ENCODE data around the gene BRD4. TPM values are rescaled to one million over a fixed set of nuclear protein-coding genes. Genes with fewer than 3 reads are reported as not detected.

The BRD4 gene
- total and polyA plus RNA-seq, 2 of the 13 experiments (the other 11 are each of a cell fraction or from before 2014, with no cell fraction given) = 10.5 to 11.4 TPM

GRCh38 chr19:15358918-15359317 is 26.6 kb upstream of the BRD4 start:
- no peaks in the 10 kb centered on the region; a peak in 1 of 5 replicates for H3K27me3 ChIP-seq (ENCODE audit: control insufficient read depth in 1 of 2, insufficient read depth in 2 of 2, low read length in 2 of 2)
- no peak overlapping the region for H2AFZ ChIP-seq (ENCODE audit: low read length)
- in situ Hi-C loops (cut with HindIII; ENCODE audit: extremely low pct_ligation_motif_present, low pct_unique_long_range_greater_than_20kb) (no loop called here), intact Hi-C loops (cut with micrococcal nuclease; ENCODE audit: unreplicated experiment) (no loop called here)
- DNase-seq (ENCODE audit: low spot score) = no peak
- TF ChIP-seq POLR2G (IDR thresholded peaks at IDR 0.05; ENCODE audit: low read depth, low read length) (peak; percentile 9; the same call in 1 of the 2 replicates), ZNF430 (CRISPR knock-in tag; IDR thresholded peaks at IDR 0.05) (no peak)
- H3K9ac ChIP-seq (ENCODE audit: insufficient read depth, low read depth, low read length) = no peak overlapping the region
- no peak overlapping the region for H3K4me3 ChIP-seq (replicated peaks in 1 of 3; ENCODE audit: insufficient read depth in 1 of 3, low read depth in 2 of 3, low read length in 3 of 3)
- H3K4me2 ChIP-seq (ENCODE audit: low read depth, low read length) = no peak overlapping the region
- H3K79me2 ChIP-seq (ENCODE audit: insufficient read depth, low read length) = no peaks in the 10 kb centered on the region
- ChIA-PET CTCF (ENCODE audit: low intra/inter-chr PET ratio, low total read pairs) (no interaction called here), POLR2A (interaction anchor here (0.9 to 2.9 kb wide), 3 partner anchors 8 to 62 kb away, joined by 4 to 9 read pairs (median 4); no protein-coding TSS in a partner anchor)
- H3K36me3 ChIP-seq (replicated peaks in 1 of 2; ENCODE audit: control insufficient read depth in 1 of 2, insufficient read depth in 2 of 2, low read length in 2 of 2) = peaks cover 38 to 59% of the 10 kb centered on the region in 2 experiments
- WGBS (ENCODE audit: low lambda C conversion rate) = 99% methylated on average over 3 of the region's 3 CpGs
- no peak for FAIRE-seq
- no peaks in the 10 kb centered on the region for H3K9me3 ChIP-seq (ENCODE audit: low read length)
- ATAC-seq = no peak
- no peaks in the 10 kb centered on the region for H4K20me1 ChIP-seq (ENCODE audit: insufficient read depth, low read length)
- no peaks in the 10 kb centered on the region for H3K4me1 ChIP-seq (ENCODE audit: insufficient read depth, low read length)
- no peak overlapping the region for H3K27ac ChIP-seq (ENCODE audit: extremely low read length, insufficient read depth, low read length)
- no TSS peak for BruUV-seq (replicated peaks)

GRCh38 chr19:15357906-15358305 is 25.6 kb upstream of the BRD4 start:
- 100% methylated on average over 4 of the region's 4 CpGs for WGBS (ENCODE audit: low lambda C conversion rate)
- ChIA-PET POLR2A (interaction anchor here (1.2 to 2.9 kb wide), 2 partner anchors 20 to 22 kb away, joined by 3 to 9 read pairs; partner anchors contain the start of gene AKAP8), CTCF (ENCODE audit: low intra/inter-chr PET ratio, low total read pairs) (no interaction called here)
- Histone ChIP-seq H2AFZ (ENCODE audit: low read length) (no peak overlapping the region), H3K9ac (ENCODE audit: insufficient read depth, low read depth, low read length) (no peak overlapping the region), H3K9me3 (ENCODE audit: low read length) (no peaks in the 10 kb centered on the region), H3K36me3 (replicated peaks in 1 of 2; ENCODE audit: control insufficient read depth in 1 of 2, insufficient read depth in 2 of 2, low read length in 2 of 2) (peaks cover 40 to 63% of the 10 kb centered on the region in 2 experiments), H4K20me1 (ENCODE audit: insufficient read depth, low read length) (no peaks in the 10 kb centered on the region), H3K27ac (ENCODE audit: extremely low read length, insufficient read depth, low read length) (no peak overlapping the region), H3K79me2 (ENCODE audit: insufficient read depth, low read length) (no peaks in the 10 kb centered on the region), H3K4me2 (ENCODE audit: low read depth, low read length) (no peak overlapping the region), H3K4me3 (replicated peaks in 1 of 3; ENCODE audit: insufficient read depth in 1 of 3, low read depth in 2 of 3, low read length in 3 of 3) (no peak overlapping the region), H3K4me1 (ENCODE audit: insufficient read depth, low read length) (no peaks in the 10 kb centered on the region), H3K27me3 (ENCODE audit: control insufficient read depth in 1 of 2, insufficient read depth in 2 of 2, low read length in 2 of 2) (no peaks in the 10 kb centered on the region; a peak in 1 of 5 replicates)
- TF ChIP-seq EEA1 (CRISPR knock-in tag; IDR thresholded peaks at IDR 0.05; ENCODE audit: borderline replicate concordance) (no peak), ZNF460 (CRISPR knock-in tag; IDR thresholded peaks at IDR 0.05; ENCODE audit: borderline replicate concordance) (0 out of 2 replicates have a peak, but pooled peaks have one; percentile 17), ZNF691 (CRISPR knock-in tag; IDR thresholded peaks at IDR 0.05; ENCODE audit: borderline replicate concordance, low read depth) (no peak)
- no TSS peak for BruUV-seq (replicated peaks)
- intact Hi-C loops (cut with micrococcal nuclease; ENCODE audit: unreplicated experiment) (no loop called here), in situ Hi-C loops (cut with HindIII; ENCODE audit: extremely low pct_ligation_motif_present, low pct_unique_long_range_greater_than_20kb) (no loop called here)
- DNase-seq (ENCODE audit: low spot score) (no peak), ATAC-seq (no peak), FAIRE-seq (no peak)
